Transverse colon (tissue), 4 donors: ENCODE results near the gene CDCP2. TPM values are rescaled to one million over a fixed set of nuclear protein-coding genes. Genes with fewer than 3 reads are reported as not detected.

Experiments used
- DNase-seq: peaks from one replicate; pipeline ENCODE4 v3.0.0-alpha.2; 2019
- H3K27ac ChIP-seq, 4 donors: fragments of 200-600 bp; sonication (generic); 2 replicates each; pipeline ENCODE4 v1.5.1; 2016 to 2018; ENCODE audit warnings: inconsistent platforms in 4 of 4
- H3K27me3 ChIP-seq: fragments of 200-600 bp; sonication (generic); 2 replicates; pipeline ENCODE4 v1.5.1; 2017; ENCODE audit warnings: inconsistent platforms
- H3K36me3 ChIP-seq, 4 donors: fragments of 200-600 bp; sonication (generic); 2 replicates each; pipeline ENCODE4 v1.5.1; 2017 to 2019; ENCODE audit warnings: inconsistent platforms in 4 of 4
- H3K4me1 ChIP-seq, 4 donors: fragments of 200-600 bp; sonication (generic); 2 replicates each; pipeline ENCODE4 v1.5.1; 2017 to 2020; ENCODE audit warnings: inconsistent platforms in 4 of 4
- H3K4me3 ChIP-seq, 4 donors: fragments of 200-600 bp; sonication (generic); 1 replicate in 1 of 4; 2 replicates in 3 of 4; pipeline versions ENCODE4 v1.5.1 to v1.6.1; 2017 to 2019; ENCODE audit warnings: inconsistent platforms in 4 of 4
- H3K9me3 ChIP-seq, 2 donors: fragments of 200-600 bp; sonication (generic); 2 replicates each; pipeline ENCODE4 v1.5.1; 2017 to 2019; ENCODE audit warnings: inconsistent platforms in 2 of 2
- CTCF ChIP-seq, 5 experiments: fragments of 200-600 bp in 3 of 5; fragments of 450-650 bp in 2 of 5; sonication (generic) in 3 of 5; IDR thresholded peaks; 1 replicate in 2 of 5; 2 replicates in 3 of 5; pipeline ENCODE4 v1.5.1; 2016 to 2017; ENCODE audit warnings: antibody characterized with exemption in 5 of 5, inconsistent platforms in 3 of 5, mild to moderate bottlenecking in 2 of 5, moderate library complexity in 1 of 5
- EP300 ChIP-seq: sonication (generic); formaldehyde crosslinking; IDR thresholded peaks from one replicate; pipeline ENCODE4 v1.6.1; 2017; ENCODE audit warnings: antibody characterized with exemption, low read depth
- POLR2A ChIP-seq: fragments of 450-650 bp; IDR thresholded peaks from one replicate; pipeline ENCODE4 v1.6.1; 2016; ENCODE audit warnings: antibody characterized with exemption, mild to moderate bottlenecking, moderate library complexity
- POLR2AphosphoS5 ChIP-seq, 3 donors: sonication (generic); formaldehyde crosslinking; IDR thresholded peaks; one replicate each; pipeline ENCODE4 v1.6.1; 2016; ENCODE audit warnings: antibody characterized with exemption in 3 of 3
- WGBS, 2 donors: methylation state at CpG; one replicate each; pipeline ENCODE4 v1.1.5; 2018; ENCODE audit warnings: low coverage in 1 of 2; 5-methylcytosine and 5-hydroxymethylcytosine counted together
- in situ Hi-C, 4 donors: fragments of 200-750 bp; cut with MboI; loops; one replicate each; pipeline versions ENCODE4 v1.15.0 to v1.15.1; 2017; ENCODE audit warnings: low sequenced_read_pairs in 3 of 4, low pct_ligation_motif_present in 1 of 4, low pct_unique_long_range_greater_than_20kb in 1 of 4
- intact Hi-C: fragments of 100-400 bp; cut with DNase I; formaldehyde crosslinking; loops from one replicate; pipeline ENCODE4 v1.15.1; 2023; ENCODE audit warnings: low total_unique reads
- total RNA-seq, 4 donors: library from RNA; depleted of rRNA; stranded (reverse); fragments of >200 nt; gene quantifications; one replicate each; pipeline ENCODE4 v1.1.0, GENCODE V29; 2016

Gene CDCP2
- under 1 TPM in 1 of 4 donors, not detected in 3; 0.48 TPM for total RNA-seq

- Histone ChIP-seq H3K27me3 (no peaks in the 10 kb centered on the region), H3K27ac (no peak within 1 kb of the TSS), H3K4me1 (peaks cover 0 to 8% (median 3%) of the 10 kb centered on the region in 4 donors), H3K9me3 (no peaks in the 10 kb centered on the region), H3K4me3 (no peak within 1 kb of the TSS), H3K36me3 (no peaks in the 10 kb centered on the region)
- no peak for DNase-seq
- WGBS, 2 donors: 83 to 89% methylated on average over 1 to 5 of the region's 5 CpGs
- in situ Hi-C loops: no loop called here
- no peak for TF ChIP-seq POLR2A
- no peak for TF ChIP-seq CTCF (IDR thresholded peaks at IDR 0.05)
- no peak for TF ChIP-seq EP300
- no peak for TF ChIP-seq POLR2AphosphoS5 (IDR thresholded peaks at IDR 0.05)
- intact Hi-C loops: no loop called here
These were observed at the start of gene CDCP2 for GRCh38 chr1:54152696-54153095. TSS of gene CDCP2 (minus strand) at chr1:54153000. CDS start at chr1:54152922, 78 bp downstream.

- Histone ChIP-seq H3K36me3 (peaks cover 0 to 6% (median 2%) of the 10 kb centered on the region in 4 donors), H3K9me3 (no peaks in the 10 kb centered on the region), H3K27ac (peak overlapping the region; percentile 80 to 87 (median 82)), H3K27me3 (no peaks in the 10 kb centered on the region), H3K4me1 (peaks cover 10 to 28% (median 23%) of the 10 kb centered on the region in 4 donors), H3K4me3 (peak overlapping the region; percentile 84 to 97 (median 90))
- in situ Hi-C loops (no loop called here), intact Hi-C loops (loop anchor here (5.0 kb wide), 1 partner anchor 287 kb away; no protein-coding TSS in a partner anchor)
- WGBS, 2 donors: 1% methylated on average over 15 of the region's 15 CpGs; no CpG with 5 or more reads in 1 of the 2 donors
- DNase-seq: no peak
- no peak for TF ChIP-seq CTCF (IDR thresholded peaks at IDR 0.05)
- no peak for TF ChIP-seq POLR2A
- no peak for TF ChIP-seq EP300
- no peak for TF ChIP-seq POLR2AphosphoS5 (IDR thresholded peaks at IDR 0.05)
These were observed 47.8 kb upstream of the CDCP2 start for GRCh38 chr1:54200519-54200997.

- DNase-seq: peak; percentile 94
- TF ChIP-seq POLR2A: peak; percentile 55
- TF ChIP-seq POLR2AphosphoS5 (IDR thresholded peaks at IDR 0.05): peak; percentile 36 to 55 (median 48)
- no peak for TF ChIP-seq EP300
- no peak for TF ChIP-seq CTCF (IDR thresholded peaks at IDR 0.05)
- intact Hi-C loops: loop anchor here (5.0 kb wide), 1 partner anchor 287 kb away; no protein-coding TSS in a partner anchor
- no peaks in the 10 kb centered on the region for H3K36me3 ChIP-seq
- H3K27ac ChIP-seq: peak within 1 kb of the TSS; percentile 80 to 87 (median 82)
- peaks cover 10 to 28% (median 23%) of the 10 kb centered on the region in 4 donors for H3K4me1 ChIP-seq
- in situ Hi-C loops: loop anchor here in 1 of 4 donors (25.0 kb wide), 1 partner anchor 187 kb away; no protein-coding TSS in a partner anchor
- 0% methylated on average over 1 to 40 of the region's 51 CpGs for WGBS, 2 donors
- peak within 1 kb of the TSS; percentile 84 to 97 (median 90) for H3K4me3 ChIP-seq
- no peaks in the 10 kb centered on the region for H3K27me3 ChIP-seq
- H3K9me3 ChIP-seq: no peaks in the 10 kb centered on the region
These were observed 47.1 kb upstream of the CDCP2 start, which contains the start of the genes CYB5RL and MRPL37 for GRCh38 chr1:54199765-54200518. TSS of gene CYB5RL (minus strand) at chr1:54200030. CDS start at chr1:54195616, 4,414 bp downstream. TSS of gene MRPL37 (plus strand) at chr1:54200167. CDS start at chr1:54200244, 77 bp downstream.

GRCh38 chr1:54199151-54199764, 46.5 kb upstream of the CDCP2 start:
- Histone ChIP-seq H3K27ac (peak overlapping the region; percentile 80 to 87 (median 82)), H3K27me3 (no peaks in the 10 kb centered on the region), H3K4me3 (peak overlapping the region; percentile 51 to 97 (median 90)), H3K36me3 (no peaks in the 10 kb centered on the region), H3K9me3 (no peaks in the 10 kb centered on the region), H3K4me1 (peaks cover 10 to 28% (median 23%) of the 10 kb centered on the region in 4 donors)
- in situ Hi-C loops (loop anchor here in 1 of 4 donors (25.0 kb wide), 1 partner anchor 188 kb away; no protein-coding TSS in a partner anchor), intact Hi-C loops (no loop called here)
- no peak for TF ChIP-seq EP300
- WGBS, 2 donors: 11 to 23% methylated on average over 9 to 17 of the region's 17 CpGs
- no peak for DNase-seq
